HCT116 (cell line): Measurements from ENCODE around the gene WNT3A. TPM values are rescaled to one million over a fixed set of nuclear protein-coding genes. Genes with fewer than 3 reads are reported as not detected.

Experiments used
- ATAC-seq: fragments of 200-7000 bp; cut with Tn5 transposase; 2 replicates; pipeline ENCODE4 v1.9.1; 2020; ENCODE audit warnings: mild to moderate bottlenecking, moderate library complexity
- BruUV-seq: library from RNA; stranded (reverse); fragments of 400-500 nt; replicated peaks from 2 replicates; lab custom pipeline; 2021; lab: Mats Ljungman, UMichigan
- CTCF ChIA-PET: fragments of 300-600 bp; sonication (Branson Sonifier 250); formaldehyde crosslinking; loops from one replicate; lab custom pipeline; 2021; ENCODE audit warnings: antibody characterized with exemption; lab: Charles Lee
- POLR2A ChIA-PET: fragments of 300-600, 350-600 bp; sonication (Branson Sonifier 250); formaldehyde crosslinking; loops from one replicate; lab custom pipeline; 2021; ENCODE audit warnings: antibody characterized with exemption; lab: Charles Lee
- RAD21 ChIA-PET, 2 experiments: fragments of 300-600 bp; sonication (Branson Sonifier 250); formaldehyde crosslinking; loops; one replicate each; lab custom pipeline; 2023; ENCODE audit warnings: low total read pairs in 2 of 2; ENCODE audit not compliant: uncharacterized antibody in 2 of 2, unreplicated experiment in 2 of 2, low non-redundant PET in 1 of 2; lab: Charles Lee
- DNase-seq: peaks from one replicate; pipeline ENCODE4 v3.0.0-alpha.2; 2010; ENCODE audit warnings: low read depth, low spot score
- H2AFZ ChIP-seq: fragments of 200-600 bp; shearing (Covaris generic), sonication (generic); 2 replicates; pipeline ENCODE4 v1.6.1; 2017; ENCODE audit warnings: low read depth, mixed run types, mixed read lengths, antibody characterized with exemption, low read length; ENCODE audit not compliant: poor library complexity, severe bottlenecking
- H3K27ac ChIP-seq: 2 replicates; pipeline ENCODE4 v1.5.1; 2012; ENCODE audit warnings: low read depth, low read length
- H3K27me3 ChIP-seq: fragments of 200-600 bp; sonication (generic); 2 replicates; pipeline ENCODE4 v1.6.1; 2016; ENCODE audit warnings: mixed run types, low read length, mixed read lengths; ENCODE audit not compliant: insufficient read depth
- H3K36me3 ChIP-seq, 2 experiments: fragments of 200-500 bp in 1 of 2; fragments of 200-600 bp in 1 of 2; sonication (Bioruptor generic) in 1 of 2; sonication (generic) in 1 of 2; 2 replicates each; pipeline versions ENCODE4 v1.5.1 to v1.6.1; 2014 to 2016; ENCODE audit warnings: low read length in 2 of 2, inconsistent platforms in 1 of 2, mixed read lengths in 1 of 2, mixed run types in 1 of 2; ENCODE audit not compliant: insufficient read depth in 2 of 2, control insufficient read depth in 1 of 2
- H3K4me1 ChIP-seq, 2 experiments: fragments of 200-600 bp in 1 of 2; sonication (generic) in 1 of 2; 2 replicates each; pipeline versions ENCODE4 v1.5.1 to v1.6.1; 2012 to 2017; ENCODE audit warnings: low read length in 2 of 2, inconsistent platforms in 1 of 2, mild to moderate bottlenecking in 1 of 2, mixed read lengths in 1 of 2, mixed run types in 1 of 2, moderate library complexity in 1 of 2; ENCODE audit not compliant: insufficient read depth in 2 of 2, control insufficient read depth in 1 of 2
- H3K4me2 ChIP-seq: fragments of 200-600 bp; sonication (generic); 2 replicates; pipeline ENCODE4 v1.6.1; 2017; ENCODE audit warnings: mixed run types, low read length, mixed read lengths
- H3K4me3 ChIP-seq, 2 experiments: fragments of 200-600 bp in 1 of 2; sonication (generic) in 1 of 2; replicated peaks in 1 of 2; 2 replicates each; pipeline ENCODE4 v1.5.1; 2011 to 2016; ENCODE audit warnings: low read length in 2 of 2, control low read depth in 1 of 2, low read depth in 1 of 2, mild to moderate bottlenecking in 1 of 2, mixed read lengths in 1 of 2, mixed run types in 1 of 2
- H3K79me2 ChIP-seq: fragments of 200-600 bp; sonication (generic); 2 replicates; pipeline ENCODE4 v1.6.1; 2017; ENCODE audit warnings: mild to moderate bottlenecking, mixed run types, low read length, moderate library complexity, mixed read lengths; ENCODE audit not compliant: insufficient read depth
- H3K9ac ChIP-seq: fragments of 200-600 bp; sonication (generic); 2 replicates; pipeline ENCODE4 v1.6.1; 2016; ENCODE audit warnings: low read length, mixed read lengths
- H3K9me2 ChIP-seq: fragments of 200-600 bp; sonication (generic), shearing (Covaris generic); 2 replicates; pipeline ENCODE4 v1.6.1; 2017; ENCODE audit warnings: mixed run types, mild to moderate bottlenecking, moderate library complexity; ENCODE audit not compliant: insufficient read depth
- H3K9me3 ChIP-seq, 2 experiments: fragments of 200-500 bp in 1 of 2; fragments of 200-600 bp in 1 of 2; sonication (Bioruptor generic) in 1 of 2; sonication (generic) in 1 of 2; 2 replicates each; pipeline ENCODE4 v1.6.1; 2014 to 2017; ENCODE audit warnings: low read length in 2 of 2, mixed read lengths in 2 of 2, inconsistent platforms in 1 of 2, low read depth in 1 of 2, mild to moderate bottlenecking in 1 of 2, mixed run types in 1 of 2, moderate library complexity in 1 of 2; ENCODE audit not compliant: control insufficient read depth in 1 of 2, insufficient read depth in 1 of 2
- H4K20me1 ChIP-seq: fragments of 200-600 bp; sonication (generic), shearing (Covaris generic); 2 replicates; pipeline ENCODE4 v1.6.1; 2017; ENCODE audit warnings: mixed run types, mild to moderate bottlenecking, moderate library complexity; ENCODE audit not compliant: insufficient read depth
- CBX3 ChIP-seq: IDR thresholded peaks from 2 replicates; pipeline ENCODE4 v1.6.1; 2012; ENCODE audit warnings: low read depth
- EGR1 ChIP-seq: IDR thresholded peaks from 2 replicates; pipeline ENCODE4 v1.6.1; 2012; ENCODE audit warnings: low read depth
- EZH2phosphoT487 ChIP-seq: fragments of 200-600 bp; IDR thresholded peaks from 2 replicates; pipeline ENCODE4 v1.6.1; 2018; ENCODE audit warnings: antibody characterized with exemption, borderline replicate concordance
- JUND ChIP-seq: IDR thresholded peaks from 2 replicates; pipeline ENCODE4 v1.6.1; 2012
- POLR2A ChIP-seq: IDR thresholded peaks from 2 replicates; pipeline ENCODE4 v1.7.0; 2011; ENCODE audit warnings: borderline replicate concordance; ENCODE audit not compliant: insufficient read depth, insufficient read length; ENCODE audit errors: extremely low read depth
- POLR2AphosphoS5 ChIP-seq: IDR thresholded peaks from 2 replicates; pipeline ENCODE4 v1.6.1; 2011; ENCODE audit warnings: mild to moderate bottlenecking, low read depth, low read length, moderate library complexity
- REST ChIP-seq: IDR thresholded peaks from 2 replicates; pipeline ENCODE4 v1.6.1; 2012; ENCODE audit warnings: low read depth
- SP1 ChIP-seq: IDR thresholded peaks from 2 replicates; pipeline ENCODE4 v1.6.1; 2012; ENCODE audit warnings: low read depth
- SRF ChIP-seq: IDR thresholded peaks from 2 replicates; pipeline ENCODE4 v1.6.1; 2012; ENCODE audit warnings: low read depth
- TCF7L2 ChIP-seq: IDR thresholded peaks from 2 replicates; pipeline ENCODE4 v1.7.0; 2011; ENCODE audit warnings: borderline replicate concordance, inconsistent platforms; ENCODE audit not compliant: insufficient read depth, insufficient read length; ENCODE audit errors: extremely low read depth
- YY1 ChIP-seq: IDR thresholded peaks from 2 replicates; pipeline ENCODE4 v1.6.1; 2011; ENCODE audit warnings: low read length, low read depth, moderate library complexity, mild to moderate bottlenecking; ENCODE audit not compliant: insufficient replicate concordance; ENCODE audit errors: extremely low read depth
- ZBTB33 ChIP-seq: IDR thresholded peaks from 2 replicates; pipeline ENCODE4 v1.6.1; 2011; ENCODE audit warnings: mild to moderate bottlenecking, low read length, moderate library complexity; ENCODE audit not compliant: insufficient replicate concordance; ENCODE audit errors: extremely low read depth
- ZFX ChIP-seq: fragments of 450-650 bp; IDR thresholded peaks from 2 replicates; pipeline ENCODE4 v1.6.1; 2017
- ZNF274 ChIP-seq: fragments of 200-500 bp; sonication (Bioruptor generic); IDR thresholded peaks from 2 replicates; pipeline ENCODE4 v1.6.1; 2014; ENCODE audit warnings: mild to moderate bottlenecking, low read depth, low read length, inconsistent platforms
- intact Hi-C: fragments of 100-400 bp; cut with micrococcal nuclease; formaldehyde crosslinking; loops from 2 replicates; pipeline ENCODE4 v1.10.0; 2022
- total RNA-seq: library from RNA; stranded (reverse); gene quantifications from one replicate; pipeline ENCODE4 v1.2.1, GENCODE V29; 2021; ENCODE audit not compliant: unreplicated experiment

Gene WNT3A
- total RNA-seq, 1 experiment from 2014 or later: 3.7 TPM

- H2AFZ ChIP-seq: no peak overlapping the region
- intact Hi-C loops: no loop called here
- no TSS peak for BruUV-seq
- no peak for TF ChIP-seq TCF7L2
- no peak for TF ChIP-seq YY1
- TF ChIP-seq POLR2A: no peak
- TF ChIP-seq EGR1: no peak
- no peak for TF ChIP-seq POLR2AphosphoS5
- no peak for TF ChIP-seq ZBTB33
- TF ChIP-seq ZFX: no peak
- no peak for TF ChIP-seq ZNF274
- no peak for TF ChIP-seq JUND
- no peak for TF ChIP-seq REST
- no peak for TF ChIP-seq SP1
- no peak for TF ChIP-seq CBX3
- no peak for TF ChIP-seq EZH2phosphoT487
- TF ChIP-seq SRF: no peak
- H3K4me2 ChIP-seq: no peak overlapping the region
- ChIA-PET CTCF (no interaction called here), RAD21 (no interaction called here), POLR2A (no interaction called here)
- H3K4me1 ChIP-seq: peaks cover 2 to 5% of the 10 kb centered on the region in 2 experiments; a peak in 3 of 4 replicates
- no peaks in the 10 kb centered on the region for H3K27me3 ChIP-seq
- H3K9ac ChIP-seq: no peak overlapping the region
- DNase-seq (no peak), ATAC-seq (no peak)
- H3K27ac ChIP-seq: no peak overlapping the region
- no peaks in the 10 kb centered on the region for H3K9me2 ChIP-seq
- no peak overlapping the region for H3K4me3 ChIP-seq
- peaks cover 95% of the 10 kb centered on the region for H3K79me2 ChIP-seq
- peaks cover 17% of the 10 kb centered on the region; the same call in 1 of the 2 replicates for H4K20me1 ChIP-seq
- H3K36me3 ChIP-seq: peaks cover 15 to 62% of the 10 kb centered on the region in 2 experiments
- H3K9me3 ChIP-seq: peaks cover 10 to 19% of the 10 kb centered on the region in 2 experiments; a peak in 2 of 4 replicates
Observed at GRCh38 chr1:228096416-228097332, 89.9 kb downstream of the WNT3A start.
